ENCODE data around the gene RPTOR. TPM values are rescaled to one million over a fixed set of nuclear protein-coding genes. Genes with fewer than 3 reads are reported as not detected.

The RPTOR gene
- polyA plus RNA-seq, 1 of the 3 experiments (the other 2 are of a cell fraction) = 14.9 TPM

DNA sequence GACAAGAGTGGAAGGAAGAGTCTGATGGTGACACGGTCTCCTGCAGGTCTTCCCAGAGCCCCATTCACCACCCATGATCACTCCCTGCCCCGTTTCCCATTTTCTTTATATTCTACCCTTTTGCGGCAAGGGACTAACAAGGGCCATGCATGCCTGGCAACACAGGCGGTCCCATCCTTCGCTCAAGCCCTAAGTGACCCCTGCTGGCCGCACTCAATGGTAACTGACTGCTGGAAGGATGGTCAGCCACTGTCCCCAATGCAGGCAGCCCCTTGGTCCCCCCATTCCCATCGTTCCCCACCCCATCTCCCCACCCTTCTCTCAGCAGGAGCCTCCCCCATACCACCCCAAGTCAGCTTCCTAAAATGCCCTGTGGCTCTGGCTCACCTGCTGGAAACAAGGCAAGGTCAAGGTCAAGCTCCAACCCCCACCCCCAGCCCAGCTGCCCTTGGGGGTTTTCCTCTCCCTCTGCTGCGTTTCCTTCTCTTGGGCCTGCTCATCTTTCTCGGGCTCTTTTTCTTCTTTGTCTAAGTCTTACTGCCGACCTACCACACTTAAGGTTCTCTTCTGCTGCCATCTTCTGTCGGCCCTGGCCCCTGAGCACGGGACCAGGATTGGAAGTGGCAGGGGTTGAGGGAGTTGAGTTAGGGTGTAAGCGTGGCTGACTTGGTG lies 116.0 kb downstream of the RPTOR start:
- no peak overlapping the region for H3K4me2 ChIP-seq
- peaks cover 60% of the 10 kb centered on the region for H3K79me2 ChIP-seq (ENCODE audit: insufficient read depth)
- no peaks in the 10 kb centered on the region for H3K9me3 ChIP-seq
- no peaks in the 10 kb centered on the region for H3F3A ChIP-seq (replicated peaks; ENCODE audit: insufficient read depth)
- H3K9me2 ChIP-seq = no peaks in the 10 kb centered on the region
- H3K27me3 ChIP-seq (ENCODE audit: insufficient read depth) = no peaks in the 10 kb centered on the region
- H4K20me1 ChIP-seq (ENCODE audit: insufficient read depth) = peaks cover 16% of the 10 kb centered on the region
- no peak for TF ChIP-seq TAF1 (IDR thresholded peaks at IDR 0.05; ENCODE audit: borderline replicate concordance, low read depth, low read length)
- TF ChIP-seq YY1 (IDR thresholded peaks at IDR 0.05; ENCODE audit: low read depth) = no peak
- TF ChIP-seq CHD2 (IDR thresholded peaks at IDR 0.05; ENCODE audit: low read length, partially characterized antibody) = no peak
- no peak for TF ChIP-seq RXRA (IDR thresholded peaks at IDR 0.05; ENCODE audit: borderline replicate concordance, low read depth)
- no peak for TF ChIP-seq SMC3 (IDR thresholded peaks at IDR 0.05; ENCODE audit: low read depth, low read length)
- TF ChIP-seq CTCF (IDR thresholded peaks at IDR 0.05) = no peak
- TF ChIP-seq SIN3A (IDR thresholded peaks at IDR 0.05; ENCODE audit: borderline replicate concordance, low read depth, low read length) = no peak
- no peak for TF ChIP-seq TCF12 (IDR thresholded peaks at IDR 0.05)
- TF ChIP-seq NRF1 (IDR thresholded peaks at IDR 0.05; ENCODE audit: low read depth, low read length) = no peak
- no peak for TF ChIP-seq EZH2phosphoT487 (IDR thresholded peaks at IDR 0.05; ENCODE audit: borderline replicate concordance, low read depth)
- TF ChIP-seq, protein P1, sequence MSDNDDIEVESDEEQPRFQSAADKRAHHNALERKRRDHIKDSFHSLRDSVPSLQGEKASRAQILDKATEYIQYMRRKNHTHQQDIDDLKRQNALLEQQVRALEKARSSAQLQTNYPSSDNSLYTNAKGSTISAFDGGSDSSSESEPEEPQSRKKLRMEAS (IDR thresholded peaks at IDR 0.05; ENCODE audit: low read depth) = no peak
- no peak for TF ChIP-seq RFX5 (IDR thresholded peaks at IDR 0.05; ENCODE audit: low read length)
- TF ChIP-seq, protein P2, sequence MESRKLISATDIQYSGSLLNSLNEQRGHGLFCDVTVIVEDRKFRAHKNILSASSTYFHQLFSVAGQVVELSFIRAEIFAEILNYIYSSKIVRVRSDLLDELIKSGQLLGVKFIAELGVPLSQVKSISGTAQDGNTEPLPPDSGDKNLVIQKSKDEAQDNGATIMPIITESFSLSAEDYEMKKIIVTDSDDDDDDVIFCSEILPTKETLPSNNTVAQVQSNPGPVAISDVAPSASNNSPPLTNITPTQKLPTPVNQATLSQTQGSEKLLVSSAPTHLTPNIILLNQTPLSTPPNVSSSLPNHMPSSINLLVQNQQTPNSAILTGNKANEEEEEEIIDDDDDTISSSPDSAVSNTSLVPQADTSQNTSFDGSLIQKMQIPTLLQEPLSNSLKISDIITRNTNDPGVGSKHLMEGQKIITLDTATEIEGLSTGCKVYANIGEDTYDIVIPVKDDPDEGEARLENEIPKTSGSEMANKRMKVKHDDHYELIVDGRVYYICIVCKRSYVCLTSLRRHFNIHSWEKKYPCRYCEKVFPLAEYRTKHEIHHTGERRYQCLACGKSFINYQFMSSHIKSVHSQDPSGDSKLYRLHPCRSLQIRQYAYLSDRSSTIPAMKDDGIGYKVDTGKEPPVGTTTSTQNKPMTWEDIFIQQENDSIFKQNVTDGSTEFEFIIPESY (IDR thresholded peaks at IDR 0.05; ENCODE audit: borderline replicate concordance, low read depth) = no peak
- WGBS (ENCODE audit: low lambda C conversion rate) = 93% methylated on average over 13 of the region's 13 CpGs
- no peak overlapping the region for H3K4me3 ChIP-seq (ENCODE audit: low read depth in 2 of 2, low read length in 1 of 2)
- ChIA-PET CTCF (interaction anchor here (0.7 kb wide), 1 partner anchor 28 kb away, joined by 3 read pairs; no protein-coding TSS in a partner anchor), POLR2A (no interaction called here)
- no peaks in the 10 kb centered on the region for H3K36me3 ChIP-seq (replicated peaks in 1 of 2; ENCODE audit: control insufficient read depth in 1 of 2, insufficient read depth in 2 of 2, low read length in 1 of 2)
- peaks cover 0 to 16% of the 10 kb centered on the region in 2 experiments; a peak in 1 of 4 replicates for H3K4me1 ChIP-seq (ENCODE audit: control insufficient read depth in 1 of 2, insufficient read depth in 2 of 2, low read depth in 1 of 2, low read length in 1 of 2)
- no peak overlapping the region for H2AFZ ChIP-seq (ENCODE audit: low read depth)
- DNase-seq = no peak
- H3K27ac ChIP-seq (ENCODE audit: low read depth in 2 of 2, low read length in 1 of 2) = no peak overlapping the region
- no peak overlapping the region for H3K9ac ChIP-seq
